Inflammatory macrophage treated with lipopolysaccharide for 1 hour (primary cell): ENCODE measurements around the gene CTDSP2.
A peak's percentile ranks its signal among the peaks of the same experiment; 100 is the strongest.
"Not testable (repeated sequence)": the region's sequence is repeated elsewhere in the genome, so short reads cannot be mapped to it uniquely, and the experiment has no call there.

Source experiments
- DNase-seq, 2 donors: peaks; one replicate each; pipeline ENCODE4 v3.0.0-alpha.2; 2020 to 2022

Gene CTDSP2

DNA sequence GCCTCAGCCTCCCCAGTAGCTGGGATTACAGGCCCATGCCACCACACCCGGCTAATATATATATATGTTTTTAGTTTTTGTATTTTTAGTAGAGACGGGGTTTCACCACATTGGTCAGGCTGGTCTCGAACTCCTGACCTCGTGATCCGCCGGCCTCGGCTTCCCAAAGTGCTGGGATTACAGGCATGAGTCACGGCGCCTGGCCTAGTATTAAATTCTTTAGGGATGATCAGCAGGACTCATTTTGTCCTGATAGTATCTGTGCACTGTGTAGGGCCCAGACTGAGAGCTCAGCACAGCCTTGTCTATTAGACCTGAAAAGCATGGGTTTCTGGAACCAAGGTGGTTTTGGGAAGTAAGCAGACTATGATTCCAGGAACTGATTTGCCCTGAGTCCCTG lies 34.5 kb upstream of the CTDSP2 start:
- not testable (repeated sequence) for DNase-seq

DNA sequence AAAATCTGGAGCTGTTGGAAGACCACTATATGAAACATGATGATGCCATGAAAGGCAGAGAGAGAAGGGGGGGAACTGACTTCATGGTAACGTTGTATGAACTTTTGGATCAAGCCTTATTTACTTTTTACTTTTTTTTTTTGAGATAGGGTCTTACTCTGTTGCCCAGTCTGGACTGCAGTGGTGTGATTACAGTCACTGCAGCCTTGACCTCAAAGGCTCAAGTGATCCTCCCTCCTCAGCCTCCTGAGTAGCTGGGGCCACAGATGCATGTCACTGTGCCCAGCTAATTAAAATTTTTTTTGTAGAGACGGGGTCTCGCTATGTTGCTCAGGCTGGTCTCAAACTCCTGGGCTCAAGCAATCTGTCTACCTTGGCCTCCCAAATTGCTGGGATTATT lies 31.3 kb upstream of the CTDSP2 start:
- no peak for DNase-seq

DNA sequence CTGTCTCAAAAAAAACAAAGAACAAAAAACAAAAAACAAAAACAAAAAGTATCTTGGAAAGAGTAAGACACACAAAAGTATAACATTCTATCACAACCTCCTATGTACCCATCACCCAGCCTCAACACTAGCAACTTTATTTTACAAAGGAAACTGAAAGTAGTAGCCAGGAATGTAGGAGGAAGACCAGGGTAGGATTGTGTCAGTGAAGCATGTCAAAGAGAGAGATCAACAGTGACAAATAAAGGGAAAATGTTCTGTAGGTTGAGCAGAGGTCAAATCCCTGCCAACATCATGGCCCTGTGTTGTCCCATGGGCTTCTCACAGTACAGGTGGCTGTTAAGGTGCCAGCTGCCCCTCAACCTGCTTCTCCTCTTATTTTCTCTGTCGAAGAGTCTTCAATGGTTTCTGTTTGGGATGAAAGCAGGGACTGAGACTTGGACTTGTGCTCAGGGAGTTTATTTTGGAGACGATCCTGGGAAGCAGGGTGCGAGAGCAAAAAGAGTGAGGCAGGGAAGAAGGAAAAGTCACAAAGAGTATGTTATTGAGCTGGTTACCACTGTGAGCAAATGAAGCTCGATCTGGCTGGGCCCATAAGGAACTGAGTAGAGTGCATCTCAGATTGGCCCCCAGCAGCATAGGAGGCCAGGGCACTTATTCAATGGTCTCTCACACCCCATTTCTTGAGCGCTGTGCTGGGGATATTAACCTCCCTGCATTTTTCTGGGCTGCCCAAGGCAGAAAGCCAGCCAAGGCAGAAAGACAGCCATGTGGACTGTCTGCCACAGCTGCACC lies 29.4 kb upstream of the CTDSP2 start:
- DNase-seq: peak; percentile 35 to 53

DNA sequence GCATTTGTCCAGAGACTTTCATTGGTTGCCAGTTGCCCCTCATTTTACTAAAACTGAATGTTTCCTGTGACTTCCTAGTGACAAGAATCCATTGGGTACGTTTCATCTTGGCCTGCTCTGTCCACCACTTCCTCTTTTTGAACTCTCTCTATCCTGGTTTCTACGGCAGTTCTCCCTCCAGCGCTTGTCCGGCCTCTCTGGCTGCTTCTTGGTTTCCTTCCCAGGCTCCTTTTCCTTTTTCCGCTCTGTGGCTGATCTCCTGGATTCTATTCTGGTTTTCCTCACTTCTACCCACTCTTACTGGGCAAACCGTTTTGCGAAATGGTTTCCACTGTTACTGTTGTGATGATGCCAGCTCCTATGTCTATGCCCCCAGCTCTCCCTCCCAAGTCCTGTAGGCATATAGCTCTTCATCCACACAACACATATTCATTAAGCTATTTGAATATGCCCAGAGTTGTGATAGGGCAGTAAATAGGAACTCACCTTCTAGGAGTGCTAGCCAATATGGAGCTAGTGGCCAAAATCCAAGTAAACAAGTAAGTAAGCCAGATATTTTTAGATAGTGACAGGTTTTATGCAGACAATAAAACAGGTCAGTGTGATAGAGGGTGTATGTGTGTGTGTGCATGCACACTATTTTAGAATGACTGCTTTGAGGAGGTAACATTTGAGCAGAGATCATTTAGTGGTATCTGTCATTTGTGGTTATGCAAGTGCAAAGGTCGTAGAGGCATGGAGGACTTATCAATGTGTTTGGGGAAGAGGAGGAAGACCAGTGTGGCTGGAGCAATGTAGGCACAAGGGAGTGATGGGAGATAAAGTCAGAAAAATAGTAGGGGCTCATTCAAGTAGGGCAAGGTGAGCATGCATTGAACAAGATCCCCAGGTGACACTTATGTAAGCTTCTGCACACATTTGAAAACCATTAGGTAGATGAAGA lies 27.9 kb upstream of the CTDSP2 start:
- peak; percentile 16 to 47 for DNase-seq

DNA sequence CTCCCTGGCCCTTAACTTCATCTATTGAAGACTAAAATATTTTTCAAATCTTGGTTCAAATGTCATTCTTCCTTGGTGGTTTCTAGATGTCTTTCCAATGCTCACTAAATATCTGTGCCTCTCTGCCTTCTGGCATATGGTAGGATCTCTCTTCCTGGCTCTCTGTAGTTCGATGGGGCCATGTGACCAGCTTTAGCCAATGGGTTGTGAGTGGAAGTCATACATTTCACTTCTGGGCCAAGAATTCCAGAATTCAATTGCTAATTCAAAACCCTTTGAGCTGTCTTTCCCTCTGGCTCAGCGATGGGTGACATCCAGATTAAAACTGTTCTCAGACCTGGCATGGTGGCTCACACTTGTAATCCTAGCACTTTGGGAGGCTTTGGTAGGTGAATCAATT lies 25.8 kb upstream of the CTDSP2 start:
- no peak for DNase-seq

DNA sequence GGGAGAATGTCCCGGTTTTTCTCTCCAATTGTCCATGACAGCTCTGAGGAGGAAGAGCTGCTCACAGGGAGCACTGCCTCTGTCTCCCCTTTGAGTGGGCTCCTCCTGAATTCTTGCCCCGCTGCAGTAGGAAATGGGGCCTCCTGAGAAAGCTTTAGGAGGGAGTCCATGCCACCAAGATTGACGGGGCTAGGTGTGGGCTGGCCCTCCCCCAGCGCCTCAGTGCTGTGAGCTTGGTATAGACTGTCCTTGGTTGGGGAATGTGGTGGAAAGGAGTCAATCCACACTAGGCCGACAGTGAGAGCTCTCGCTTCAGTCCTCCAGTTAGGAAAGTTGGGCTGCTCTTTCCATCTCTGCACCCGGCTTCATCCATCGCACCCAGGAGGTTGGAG lies 23.4 kb upstream of the CTDSP2 start:
- DNase-seq: no peak

DNA sequence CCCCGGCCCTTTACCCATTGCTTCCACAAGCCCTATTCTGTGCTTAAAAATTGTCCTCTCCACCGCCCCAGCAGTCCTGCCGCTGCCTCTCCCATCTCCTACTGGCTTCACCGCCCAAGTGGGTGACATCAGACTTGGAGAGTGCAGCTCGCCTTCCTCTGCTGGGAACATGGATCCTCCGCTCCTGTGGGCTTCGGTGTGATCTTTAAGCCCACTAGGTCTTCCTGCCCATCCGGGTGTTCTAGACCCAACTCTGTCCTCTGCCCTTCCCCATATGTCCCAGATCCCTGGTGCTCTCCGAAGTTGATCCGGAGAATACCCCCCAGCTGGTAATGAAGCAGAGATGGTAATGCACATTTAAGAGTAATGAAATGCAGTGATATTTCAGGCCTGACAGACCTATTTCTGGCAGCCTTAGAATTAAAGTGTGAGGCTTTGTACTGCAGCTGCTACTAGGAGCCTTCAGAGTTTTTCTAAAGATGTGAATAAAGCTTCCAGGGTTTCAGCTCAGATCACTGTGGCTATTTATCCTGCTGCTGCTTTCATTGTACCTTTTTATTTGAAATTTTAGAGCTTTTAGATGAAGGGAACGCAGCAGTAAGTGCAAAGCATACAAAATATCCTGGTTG lies 22.9 kb upstream of the CTDSP2 start:
- no peak for DNase-seq

DNA sequence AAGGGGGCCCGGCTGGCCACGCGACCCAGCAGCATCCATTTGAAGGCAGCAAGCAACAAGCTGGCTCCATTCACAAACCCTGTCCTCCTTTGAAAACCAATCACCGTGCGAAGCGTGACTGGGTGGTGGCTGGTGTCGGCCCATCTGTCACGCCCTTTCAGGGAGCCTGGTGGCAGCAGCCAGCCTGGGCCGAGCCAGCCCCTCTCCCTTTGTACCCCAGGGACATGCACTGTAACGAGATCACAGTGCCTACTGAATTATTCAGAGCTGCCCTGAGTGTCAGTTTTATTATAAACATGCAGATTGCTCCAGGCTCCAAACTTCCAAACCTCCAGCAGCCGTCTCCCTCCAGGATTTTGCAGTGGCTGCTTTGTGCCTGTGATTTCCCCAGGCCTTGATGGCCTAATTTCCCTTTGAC lies 22.3 kb upstream of the CTDSP2 start:
- DNase-seq: no peak

DNA sequence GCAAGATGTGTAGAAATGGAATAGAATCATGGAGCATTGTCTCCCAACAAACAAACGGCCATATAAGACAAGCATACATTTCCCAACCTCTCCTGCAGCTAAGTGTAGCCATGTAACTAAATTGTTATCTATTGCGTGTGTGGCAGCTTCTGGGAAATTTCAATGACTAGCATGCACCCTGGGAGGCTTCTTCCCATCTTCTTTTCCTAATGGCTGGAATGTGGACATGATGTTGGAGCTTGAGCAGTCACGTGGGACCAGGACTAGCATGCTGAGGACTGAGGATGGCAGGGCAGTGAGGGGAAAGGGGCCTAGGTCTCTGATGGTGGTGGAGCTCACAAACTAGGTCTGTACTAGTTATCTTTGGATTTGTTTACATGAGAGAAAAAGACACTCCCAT lies 21.7 kb upstream of the CTDSP2 start:
- no peak for DNase-seq

DNA sequence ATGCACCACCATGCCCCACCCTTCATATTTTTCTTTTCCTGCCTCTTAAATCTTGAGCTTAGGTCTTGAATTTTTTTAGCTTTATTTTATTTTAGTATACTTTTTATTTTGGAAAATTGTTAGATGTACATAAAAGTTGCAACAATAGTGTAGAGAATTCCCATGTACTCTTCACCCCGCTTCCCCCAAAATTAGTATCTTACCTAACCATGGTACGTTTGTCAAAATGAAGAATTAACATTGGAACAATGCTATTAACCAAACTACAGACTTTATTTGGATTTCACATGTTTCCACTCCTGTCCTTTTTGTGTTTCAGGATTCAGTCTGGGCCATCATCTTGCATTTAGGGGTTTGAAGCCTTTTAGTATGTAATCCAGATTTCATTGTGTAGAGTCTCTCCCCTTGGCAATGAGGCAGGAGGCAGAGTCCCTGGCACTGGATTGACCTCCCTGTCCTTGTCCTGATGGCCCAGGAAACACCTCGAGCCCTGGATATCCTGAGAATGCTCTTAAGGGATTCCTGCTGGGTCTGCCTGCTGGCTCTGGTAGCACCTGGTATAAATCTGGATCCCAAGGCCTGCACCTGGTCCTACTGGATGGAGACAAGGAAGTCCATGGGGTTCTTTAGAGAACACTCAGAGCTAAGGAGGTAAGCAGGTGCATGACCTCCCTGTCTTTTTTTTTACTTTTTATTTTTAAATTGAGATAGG lies 19.9 kb upstream of the CTDSP2 start:
- no peak for DNase-seq

DNA sequence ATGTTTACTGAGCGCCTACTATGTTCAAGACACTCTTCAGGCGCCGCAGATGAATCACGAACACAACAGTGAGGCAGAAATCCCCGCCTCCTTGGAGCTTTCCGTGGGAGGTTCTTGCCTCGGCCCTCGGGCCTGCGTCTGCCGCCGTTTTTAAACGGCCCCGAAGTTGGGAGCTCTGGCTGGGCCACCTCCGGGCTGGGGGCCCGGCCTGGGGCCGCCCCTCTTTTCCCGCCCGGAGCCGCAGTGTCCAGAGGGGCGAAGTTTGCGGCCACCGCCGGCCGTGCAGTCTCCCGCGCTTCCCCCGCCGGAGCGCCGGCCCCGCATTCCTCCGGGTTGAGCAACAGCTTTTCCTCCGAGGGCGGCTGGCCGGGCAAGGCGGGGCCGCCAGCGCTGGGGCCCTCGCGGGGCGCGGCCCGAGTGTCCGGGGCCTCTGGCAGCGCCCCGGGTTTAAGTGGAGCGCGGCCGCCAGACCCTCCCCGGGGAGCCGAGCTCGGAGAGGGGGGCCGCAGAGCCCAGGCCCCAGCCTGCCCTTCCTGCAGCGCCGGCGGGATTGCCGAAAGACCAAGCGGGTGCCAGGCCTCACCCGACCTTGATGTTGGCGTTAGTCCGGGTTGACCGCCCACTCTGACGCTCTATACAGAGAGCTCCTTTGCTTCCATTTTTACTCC lies 18.7 kb upstream of the CTDSP2 start:
- peak; percentile 78 for DNase-seq

DNA sequence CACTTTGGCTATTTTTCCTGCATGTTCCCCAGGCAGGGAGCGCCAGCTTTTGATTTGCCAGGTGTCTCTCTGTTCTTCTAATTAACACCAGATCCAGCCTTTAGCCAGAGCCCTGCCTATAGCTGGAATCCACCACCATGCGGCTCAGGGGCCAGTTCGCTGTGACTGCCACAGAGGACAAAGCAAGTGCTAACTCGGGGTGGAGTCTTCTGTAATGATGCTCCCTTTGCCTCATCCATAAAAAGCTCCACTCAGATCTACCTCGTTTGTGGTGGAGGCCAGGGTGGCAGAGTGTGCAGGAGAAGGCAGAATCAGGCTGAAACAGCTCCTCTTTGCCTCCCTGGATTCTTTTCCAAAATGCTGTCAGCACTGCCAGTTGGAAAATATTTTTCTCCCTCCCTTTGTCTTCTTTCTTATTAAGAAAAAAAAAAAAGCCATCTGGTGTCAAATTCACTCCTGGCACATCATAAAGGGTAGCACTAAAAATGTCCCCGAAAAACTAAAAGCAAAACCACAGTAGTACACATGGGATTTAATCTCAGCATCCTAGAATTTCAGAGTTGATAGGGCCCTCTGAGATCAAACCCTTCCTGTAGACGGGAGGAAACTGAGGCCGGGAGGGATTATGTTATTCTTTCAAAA lies 18.0 kb upstream of the CTDSP2 start:
- DNase-seq: no peak

DNA sequence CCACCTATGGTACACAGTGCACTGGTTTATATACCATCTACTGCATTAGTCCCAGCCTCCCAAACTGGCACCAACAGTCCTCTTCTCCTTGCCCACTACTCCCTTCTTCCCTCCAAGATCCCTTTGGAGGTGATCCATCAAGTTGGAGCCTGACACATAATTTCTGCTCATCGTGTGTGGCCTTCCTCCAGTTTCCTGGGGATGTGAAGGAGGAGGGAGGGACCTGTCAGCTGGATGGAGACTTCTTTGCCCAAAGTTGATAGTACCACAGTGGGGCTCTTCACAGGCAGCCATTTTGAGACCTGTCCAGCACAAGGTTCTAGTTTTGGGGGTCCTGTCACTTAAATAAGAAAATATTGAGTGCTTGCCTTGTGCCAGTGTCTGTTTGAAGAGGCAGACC lies 17.1 kb upstream of the CTDSP2 start:
- no peak for DNase-seq

DNA sequence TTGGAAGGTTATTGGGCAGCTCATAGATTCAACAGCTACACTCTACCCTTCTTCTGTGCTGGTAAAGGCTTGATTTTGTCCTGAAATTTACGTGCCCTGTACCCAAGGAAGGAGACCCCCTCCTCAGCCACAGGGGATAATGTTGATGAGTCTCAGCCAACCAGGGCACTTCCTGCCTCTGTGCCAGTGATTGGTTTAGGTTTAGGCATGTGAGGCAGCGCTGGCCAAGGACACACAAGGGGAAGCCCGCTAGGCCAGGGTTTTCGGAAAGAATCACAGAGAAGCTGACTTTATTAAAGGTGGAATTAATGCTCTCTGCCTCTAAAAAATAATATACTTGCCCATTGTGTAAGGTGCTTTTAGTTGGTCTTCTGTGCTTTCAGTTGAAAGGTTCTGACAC lies 15.4 kb upstream of the CTDSP2 start:
- DNase-seq: no peak

DNA sequence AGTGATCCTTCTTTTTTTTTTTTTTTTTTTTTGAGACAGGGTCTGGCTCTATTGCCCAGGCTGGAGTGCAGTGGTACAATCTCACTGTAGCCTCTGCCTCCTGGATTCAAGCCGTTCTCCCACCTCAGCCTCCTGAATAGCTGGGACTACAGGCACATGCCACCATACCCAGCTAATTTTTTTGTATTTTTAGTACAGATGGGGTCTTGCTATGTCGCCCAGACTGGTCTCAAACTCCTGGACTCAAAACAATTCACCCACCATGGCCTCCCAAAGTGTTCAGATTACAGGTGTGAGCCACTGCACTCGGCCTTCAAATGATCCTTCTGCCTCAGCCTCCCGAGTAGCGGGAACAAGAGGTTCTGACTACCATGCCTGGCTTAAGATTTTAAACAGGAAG lies 14.4 kb upstream of the CTDSP2 start:
- DNase-seq: not testable (repeated sequence)

DNA sequence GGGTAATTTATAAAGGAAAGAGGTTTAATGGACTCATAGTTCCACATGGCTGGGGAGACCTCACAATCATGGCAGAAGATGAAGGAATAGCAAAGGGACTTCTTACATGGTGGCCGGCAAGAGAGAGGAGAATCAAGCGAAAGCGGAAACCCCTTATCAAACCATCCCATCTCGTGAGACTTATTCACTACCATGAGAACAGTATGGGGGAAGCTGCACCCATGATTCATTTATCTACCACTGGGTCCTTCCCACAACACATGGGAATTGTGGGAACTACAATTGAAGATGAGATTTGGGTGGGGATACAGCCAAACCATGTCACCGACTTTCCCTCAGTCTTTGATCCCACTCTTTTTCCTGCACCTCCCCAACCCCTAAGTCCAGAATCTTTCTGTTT lies 12.6 kb upstream of the CTDSP2 start:
- DNase-seq: no peak

DNA sequence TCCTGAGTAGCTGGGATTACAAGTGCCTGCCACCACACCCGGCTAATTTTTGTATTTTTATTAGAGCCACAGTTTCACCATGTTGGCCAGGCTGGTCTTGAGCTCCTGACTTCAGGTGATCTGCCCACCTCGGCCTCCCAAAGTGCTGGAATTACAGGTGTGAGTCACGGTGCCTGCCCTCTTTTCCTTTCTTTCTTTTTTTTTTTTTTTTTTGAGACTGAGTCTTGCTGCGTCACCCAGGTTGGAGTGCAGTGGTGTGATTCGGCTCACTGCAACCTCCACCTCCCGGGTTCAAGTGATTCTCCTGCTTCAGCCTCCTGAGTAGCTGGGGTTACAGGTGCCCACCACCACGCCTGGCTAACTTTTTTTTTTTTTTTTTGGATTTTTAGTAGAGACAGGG lies 11.6 kb upstream of the CTDSP2 start:
- DNase-seq: not testable (repeated sequence)

DNA sequence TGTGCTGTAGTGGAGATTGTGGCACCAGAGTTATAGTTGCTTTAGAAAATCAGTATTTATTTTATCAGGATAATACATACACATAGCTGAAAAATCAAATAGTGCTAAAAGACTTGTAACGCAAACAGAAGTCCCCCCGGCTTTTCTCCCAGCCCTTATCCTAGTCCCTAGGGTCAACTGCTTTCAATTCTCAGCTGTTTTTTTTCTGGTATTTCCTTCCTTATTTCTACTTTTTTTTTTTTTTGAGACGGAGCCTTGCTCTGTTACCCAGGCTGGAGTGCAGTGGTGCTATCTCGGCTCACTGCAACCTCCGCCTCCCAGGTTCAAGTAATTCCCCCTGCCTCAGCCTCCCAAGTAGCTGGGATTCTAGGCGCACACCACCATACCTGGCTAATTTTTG lies 8.4 kb upstream of the CTDSP2 start:
- no peak for DNase-seq

DNA sequence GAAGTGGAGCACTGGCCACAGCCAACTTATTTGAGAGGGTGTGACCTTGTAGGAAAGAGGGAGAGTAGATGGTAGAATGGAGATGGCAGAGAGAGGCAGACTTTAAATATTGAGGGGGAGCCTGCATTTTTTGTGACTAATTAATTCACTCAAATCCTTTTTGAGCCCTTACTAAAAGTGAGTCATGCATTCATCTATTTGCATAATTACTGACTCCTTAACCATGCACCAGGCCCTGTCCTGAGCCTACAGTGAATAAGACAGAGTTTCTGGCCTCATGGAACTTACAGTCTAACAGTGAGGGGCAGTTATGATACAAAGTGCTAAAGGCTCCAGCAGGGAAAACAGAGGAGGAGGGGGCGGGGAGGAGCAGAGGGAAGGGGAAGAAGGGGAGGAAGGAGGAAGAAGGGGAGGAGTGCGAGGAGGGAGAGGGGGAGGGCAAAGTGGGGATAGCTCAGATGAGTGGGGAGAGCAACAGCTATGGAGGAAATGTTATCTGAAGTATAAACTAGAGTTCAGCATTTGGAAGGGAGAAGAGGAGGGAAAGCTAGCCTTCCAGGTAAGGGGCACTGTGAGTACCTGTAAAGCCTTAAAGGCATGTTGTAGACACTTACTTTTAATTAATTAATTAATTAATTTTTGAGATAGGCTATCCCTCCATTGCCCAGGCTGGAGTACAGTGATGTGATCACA lies 7.5 kb upstream of the CTDSP2 start:
- DNase-seq: no peak

DNA sequence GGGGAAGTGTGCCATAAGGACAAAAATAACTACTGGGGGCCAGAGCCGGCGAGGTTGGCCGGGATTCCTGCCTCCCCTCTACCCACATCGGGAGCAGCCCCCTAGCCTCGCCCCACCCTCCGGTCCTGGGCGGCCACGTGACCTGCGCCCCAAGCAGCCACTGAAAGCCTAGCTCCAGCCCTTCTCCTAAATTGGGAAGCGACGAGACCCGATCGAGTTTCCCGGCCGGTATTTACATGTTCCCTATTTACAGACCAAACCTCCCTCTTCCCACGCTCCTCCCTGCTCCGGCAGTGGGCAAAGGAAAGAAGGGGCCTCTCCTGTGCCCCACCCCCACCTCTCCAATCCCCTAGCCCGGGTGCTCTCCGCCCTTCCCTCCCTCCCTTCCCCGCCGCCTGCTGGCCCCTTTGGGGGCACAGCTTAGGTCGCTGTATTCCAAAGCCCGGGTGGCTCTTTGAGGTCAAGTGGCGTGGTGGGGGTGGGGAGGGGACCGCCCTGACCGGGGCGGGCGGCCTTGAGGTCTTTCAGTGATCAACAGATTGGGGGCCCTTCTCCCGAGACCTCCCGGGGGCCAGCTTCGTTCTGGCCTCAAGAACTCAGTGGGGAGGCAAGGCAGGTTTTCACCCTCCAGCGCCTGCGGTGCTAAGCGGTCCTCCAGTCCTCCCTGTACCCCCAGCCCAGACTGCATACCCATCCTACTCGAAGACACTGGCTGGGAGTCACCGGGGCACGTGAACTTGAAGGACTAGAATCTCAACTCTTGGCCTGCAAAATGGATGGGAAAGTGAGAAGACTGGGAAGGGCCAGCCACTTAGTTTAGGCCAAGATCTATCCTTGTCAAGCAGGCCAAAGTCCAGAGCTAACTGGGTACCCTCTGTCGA lies 6.3 kb upstream of the CTDSP2 start:
- peak; percentile 14 to 27 for DNase-seq
